HG02588 (cell line): ENCODE results near the gene ITGAV.

Experiments
- ATAC-seq: cut with Tn5 transposase; IDR thresholded peaks from one replicate; pipeline ENCODE4 v1.9.1; 2021; ENCODE audit warnings: mild to moderate bottlenecking, moderate library complexity; ENCODE audit not compliant: unreplicated experiment

ITGAV gene

GRCh38 chr2:186611526-186611925 lies 21.7 kb downstream of the ITGAV start:
- no peak for ATAC-seq

GRCh38 chr2:186612026-186612425 lies 22.2 kb downstream of the ITGAV start:
- no peak for ATAC-seq

DNA sequence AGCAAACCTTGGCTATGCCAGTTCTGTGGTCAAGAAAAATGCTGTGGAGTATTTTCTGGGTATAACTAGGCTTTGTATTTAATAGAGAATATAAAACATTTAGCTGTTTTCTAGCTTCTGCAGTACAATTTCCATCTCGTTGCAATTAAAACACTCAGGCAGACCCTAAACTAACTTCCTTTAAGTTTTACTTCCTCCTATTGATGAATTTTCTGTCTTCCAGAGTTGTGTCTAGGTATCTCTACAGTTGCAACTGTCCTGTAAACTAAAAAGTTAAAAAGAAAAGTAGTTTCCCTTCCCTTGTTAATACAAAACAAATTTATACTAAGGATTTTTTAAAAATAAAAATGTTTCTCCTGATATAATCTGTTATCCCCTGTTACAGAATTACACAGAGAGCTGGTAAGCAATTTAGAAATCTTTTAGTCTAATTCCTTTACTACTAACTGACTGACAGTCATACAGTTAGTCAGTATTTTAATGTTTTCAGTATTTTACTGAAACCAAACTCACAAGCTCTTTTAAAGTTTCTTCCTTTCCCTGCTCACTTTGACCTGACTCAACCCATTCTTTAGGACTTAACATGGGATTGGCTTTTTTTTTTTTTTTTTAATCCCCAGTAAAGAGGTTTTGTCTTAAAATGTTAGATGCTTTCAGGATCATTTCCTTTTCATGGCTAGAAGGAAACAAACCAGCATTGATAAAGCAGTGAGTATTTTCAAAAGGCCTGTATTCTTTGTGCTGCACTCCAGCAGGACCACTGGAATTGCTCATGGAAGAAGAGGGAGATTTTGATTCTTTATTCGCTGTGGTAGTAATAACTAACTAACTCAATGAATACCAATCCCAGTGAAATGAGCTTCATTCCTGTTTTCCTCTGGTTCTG lies 22.9 kb downstream of the ITGAV start:
- no peak for ATAC-seq

DNA sequence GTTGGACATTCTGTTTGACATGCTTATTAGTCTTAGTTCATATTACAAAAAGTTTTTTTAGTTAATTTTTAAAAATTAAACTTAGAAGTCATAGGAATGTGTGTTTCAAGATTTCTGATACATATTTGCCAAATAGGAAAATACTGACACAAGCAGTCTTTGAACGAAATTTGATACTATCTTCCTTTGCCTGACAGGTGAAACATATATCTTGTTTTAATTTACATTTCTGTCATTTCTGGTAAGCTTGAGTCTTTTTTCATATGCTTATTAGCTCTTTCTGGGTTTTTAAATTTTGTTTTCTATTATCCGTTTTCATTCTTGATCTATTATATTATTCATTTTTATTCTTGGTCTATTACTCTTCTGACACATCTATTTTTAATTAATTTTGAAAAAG lies 24.5 kb downstream of the ITGAV start:
- ATAC-seq, result no peak

- ATAC-seq, result no peak
These were observed 27.3 kb downstream of the ITGAV start for GRCh38 chr2:186617148-186617547.

DNA sequence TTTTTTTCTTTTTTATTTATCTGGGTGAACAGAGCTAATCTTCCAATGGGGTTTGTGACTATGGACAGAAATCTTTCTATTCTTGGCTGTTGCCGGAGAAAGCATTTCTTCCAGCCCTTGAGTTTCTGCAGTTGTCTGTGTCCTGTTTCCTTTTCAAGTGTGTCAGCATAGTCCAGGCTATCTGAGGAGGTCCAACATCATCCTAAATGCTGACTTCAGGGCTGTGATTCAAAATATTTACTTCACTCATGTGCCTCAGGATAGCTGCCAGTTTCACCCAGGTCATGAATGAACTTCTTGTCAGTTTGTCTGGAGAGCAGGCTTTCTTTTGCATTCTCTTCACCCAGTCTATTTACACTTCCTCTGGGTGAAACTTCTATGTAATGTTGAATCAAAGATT lies 27.9 kb downstream of the ITGAV start:
- no peak for ATAC-seq

DNA sequence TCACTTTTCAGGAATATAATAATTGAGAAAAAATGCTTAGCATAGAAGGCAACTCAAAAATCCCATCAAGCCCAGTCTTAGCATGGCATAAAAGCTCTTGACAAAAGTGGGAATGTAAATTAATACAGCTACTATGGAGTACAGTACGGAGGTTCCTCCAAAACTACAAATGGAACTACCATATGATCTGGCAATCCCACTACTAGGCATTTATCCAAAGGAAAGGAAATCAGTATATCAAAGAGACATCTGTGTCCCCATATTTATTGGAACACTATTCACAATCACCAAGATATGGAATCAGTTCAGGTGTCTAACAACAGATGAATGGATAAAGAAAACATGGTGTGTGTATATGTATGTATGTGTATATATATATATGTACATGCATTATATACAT lies 28.8 kb downstream of the ITGAV start:
- ATAC-seq, result no peak

DNA sequence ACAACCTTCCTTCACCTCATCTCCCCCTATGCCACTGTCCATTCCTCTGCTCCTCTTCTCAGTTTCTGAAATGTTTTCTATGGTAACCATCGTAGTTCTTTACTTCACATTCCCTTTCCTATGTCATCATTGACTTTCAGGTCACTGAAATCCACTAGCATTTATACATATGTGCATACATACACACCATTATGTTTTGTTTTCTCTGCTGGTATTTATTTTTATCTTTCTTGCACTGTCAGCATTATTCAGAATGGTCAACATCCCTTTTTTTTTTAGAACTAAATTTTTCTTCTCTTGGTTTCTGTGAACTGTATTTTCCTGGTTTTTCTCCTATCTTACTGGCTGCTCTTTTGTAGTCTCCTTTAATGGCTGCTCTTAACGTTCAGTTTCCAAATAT lies 33.2 kb downstream of the ITGAV start:
- no peak for ATAC-seq

- no peak for ATAC-seq
These were observed 34.4 kb downstream of the ITGAV start for GRCh38 chr2:186624276-186624675.

DNA sequence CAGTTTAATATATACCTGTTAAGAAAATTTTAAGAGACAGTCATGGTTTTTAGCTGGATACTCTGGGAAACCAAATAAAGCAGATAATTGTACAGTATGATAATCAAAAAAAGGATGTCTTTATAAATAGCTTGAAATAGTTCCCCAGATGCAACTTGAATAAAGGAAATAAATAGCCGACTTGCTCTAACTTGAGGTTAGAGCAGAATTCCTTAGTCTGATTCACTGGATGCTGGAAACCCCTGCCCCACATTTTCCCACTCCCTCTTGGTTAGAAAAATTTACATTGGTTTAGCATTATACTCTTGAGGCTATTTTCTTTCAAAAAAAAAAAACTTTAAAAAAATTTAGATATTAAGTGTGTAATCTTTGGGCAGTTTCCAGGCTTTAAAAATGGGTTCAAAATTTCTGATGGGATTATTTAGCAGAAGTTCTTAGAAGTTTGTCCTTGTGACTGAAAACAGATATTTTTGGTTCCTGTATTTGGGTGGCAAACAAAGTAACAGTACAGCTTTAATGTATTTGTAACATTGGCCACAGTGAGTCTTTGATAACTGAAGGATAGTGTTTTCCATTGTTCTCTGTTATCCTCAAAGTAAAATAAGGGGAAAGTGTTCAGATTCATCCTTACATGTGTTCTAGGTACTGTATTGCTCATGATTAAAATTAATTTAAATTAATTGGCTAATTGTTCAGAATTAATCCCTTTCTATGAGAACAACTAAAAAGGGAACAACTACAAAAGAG lies 39.6 kb downstream of the ITGAV start:
- ATAC-seq, result no peak

DNA sequence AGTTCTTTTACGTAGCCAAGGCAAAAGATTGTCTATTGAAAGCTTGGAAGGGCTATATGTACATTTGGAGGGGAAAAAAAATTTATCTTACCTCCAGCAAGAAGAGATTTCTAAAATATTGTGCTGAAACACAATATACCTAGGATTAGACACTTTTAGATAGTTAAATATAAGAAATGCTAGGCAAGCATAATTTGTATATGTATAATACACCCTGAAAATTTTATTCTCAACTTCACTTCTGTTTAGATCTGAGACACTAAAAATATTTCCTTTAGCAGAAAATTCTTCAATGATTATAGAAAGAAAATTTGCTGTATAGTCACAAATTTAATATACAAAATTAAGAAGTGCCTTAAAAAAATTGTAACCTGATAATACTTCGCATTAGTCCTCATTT lies 42.6 kb downstream of the ITGAV start:
- no peak for ATAC-seq

DNA sequence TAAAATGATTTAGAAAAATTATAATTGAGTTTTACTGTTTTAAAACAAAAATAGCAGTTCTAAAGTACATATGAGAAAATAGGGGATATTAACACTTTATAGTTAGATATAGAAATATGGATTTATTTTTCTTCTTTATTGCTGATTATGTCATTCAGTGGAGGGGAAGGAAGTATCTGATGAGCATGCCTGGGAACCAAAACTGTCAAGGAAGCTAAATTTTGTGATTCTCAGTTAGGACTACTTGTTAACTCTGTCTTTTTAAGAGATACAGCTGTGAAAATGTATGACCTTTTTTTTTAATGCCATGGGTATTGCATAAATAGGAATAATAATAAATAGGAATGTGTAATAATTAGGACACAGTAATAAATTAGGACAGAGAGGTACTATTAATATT lies 44.8 kb downstream of the ITGAV start:
- ATAC-seq, result no peak

DNA sequence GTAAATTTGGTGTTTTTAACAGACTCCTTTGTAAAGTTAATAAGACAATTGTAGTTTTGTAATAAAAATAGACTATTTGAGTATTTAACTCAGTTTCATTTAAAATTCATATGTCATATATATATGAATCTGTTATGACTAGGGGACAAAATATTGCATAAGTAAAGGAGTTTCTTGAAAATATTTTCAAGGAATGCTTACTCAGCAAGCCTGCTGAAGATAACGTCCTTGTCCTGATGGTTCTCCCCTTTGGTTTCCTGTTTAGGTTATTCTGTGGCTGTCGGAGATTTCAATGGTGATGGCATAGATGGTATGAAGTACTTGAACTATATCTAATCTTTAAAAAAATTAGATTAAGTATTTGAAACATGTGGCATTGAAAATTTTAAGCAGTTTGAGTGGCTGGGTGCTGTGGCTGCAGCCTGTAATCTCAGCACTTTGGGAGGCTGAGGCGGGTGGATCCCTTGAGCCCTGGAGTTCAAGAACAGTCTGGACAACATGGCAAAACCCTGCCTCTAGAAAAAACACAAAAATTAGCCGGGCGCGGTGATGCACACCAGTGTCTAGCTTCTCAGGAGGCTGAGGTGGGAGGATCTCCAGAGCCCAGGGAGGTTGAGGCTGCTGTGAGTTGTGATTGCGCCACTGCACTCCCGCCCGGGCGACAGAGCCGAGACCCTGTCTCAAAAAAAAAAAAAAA lies 47.1 kb downstream of the ITGAV start:
- no peak for ATAC-seq

DNA sequence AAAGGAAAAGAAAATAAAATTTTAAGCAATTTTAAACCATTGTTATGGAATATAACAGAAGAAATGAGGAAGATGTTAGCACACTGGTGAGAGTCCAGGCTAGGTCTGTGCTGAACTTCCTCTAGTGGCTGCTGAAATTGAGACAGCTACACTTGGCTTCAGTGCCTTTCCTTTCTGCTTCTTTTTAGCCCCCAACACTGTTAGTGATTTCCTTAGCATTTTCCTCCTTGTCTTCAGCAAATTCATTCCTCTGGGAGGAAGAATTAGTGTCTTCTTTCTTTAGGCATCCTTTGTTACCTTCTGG lies 47.6 kb downstream of the ITGAV start:
- no peak for ATAC-seq

GRCh38 chr2:186639939-186640338 lies 50.1 kb downstream of the ITGAV start:
- ATAC-seq, result peak; percentile 65

DNA sequence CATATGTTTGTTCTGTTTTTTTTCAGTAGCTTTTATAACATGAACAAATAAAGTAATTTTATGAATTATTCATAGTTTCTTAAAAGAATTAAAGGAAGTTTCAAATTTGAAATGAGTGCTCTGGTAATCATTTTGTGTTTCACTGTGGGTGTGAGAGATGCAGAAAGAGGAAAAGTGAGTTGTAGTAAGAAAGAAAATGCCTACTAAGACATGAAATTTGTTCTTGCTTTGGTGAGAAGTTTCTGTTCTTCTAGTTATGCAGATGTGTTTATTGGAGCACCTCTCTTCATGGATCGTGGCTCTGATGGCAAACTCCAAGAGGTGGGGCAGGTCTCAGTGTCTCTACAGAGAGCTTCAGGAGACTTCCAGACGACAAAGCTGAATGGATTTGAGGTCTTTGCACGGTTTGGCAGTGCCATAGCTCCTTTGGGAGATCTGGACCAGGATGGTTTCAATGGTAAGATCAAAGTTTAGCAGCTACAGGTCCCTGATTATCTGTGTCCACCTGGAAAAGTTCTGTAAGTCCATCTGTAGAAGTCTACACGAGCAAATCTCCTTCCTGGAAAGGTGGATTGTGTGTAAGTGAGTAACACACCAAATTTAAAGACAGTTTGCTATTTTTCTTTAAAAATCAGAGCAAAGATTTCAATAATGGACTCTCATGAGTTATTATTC lies 51.4 kb downstream of the ITGAV start:
- peak; percentile 16 for ATAC-seq

- ATAC-seq, result peak; percentile 77
These were observed 52.0 kb downstream of the ITGAV start for GRCh38 chr2:186641807-186642321.

DNA sequence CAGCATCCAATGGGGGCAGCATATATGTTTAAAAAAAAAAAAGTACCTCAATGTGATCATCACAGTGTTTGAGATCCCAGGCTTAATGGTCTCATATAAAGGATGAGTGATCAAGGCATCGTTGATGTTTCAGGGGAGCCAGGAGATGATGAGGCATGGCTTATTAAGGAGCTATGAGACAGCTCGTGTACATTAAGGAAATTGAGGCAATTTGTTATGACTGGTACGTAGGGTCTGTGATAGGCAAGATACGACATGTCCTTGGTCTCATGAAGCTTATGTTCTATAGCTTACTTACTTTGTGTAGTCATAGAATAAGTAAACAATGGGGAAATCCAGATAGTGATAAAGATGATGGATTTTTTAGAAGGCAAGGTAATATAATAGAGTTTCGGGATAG lies 54.9 kb downstream of the ITGAV start:
- ATAC-seq, result no peak

DNA sequence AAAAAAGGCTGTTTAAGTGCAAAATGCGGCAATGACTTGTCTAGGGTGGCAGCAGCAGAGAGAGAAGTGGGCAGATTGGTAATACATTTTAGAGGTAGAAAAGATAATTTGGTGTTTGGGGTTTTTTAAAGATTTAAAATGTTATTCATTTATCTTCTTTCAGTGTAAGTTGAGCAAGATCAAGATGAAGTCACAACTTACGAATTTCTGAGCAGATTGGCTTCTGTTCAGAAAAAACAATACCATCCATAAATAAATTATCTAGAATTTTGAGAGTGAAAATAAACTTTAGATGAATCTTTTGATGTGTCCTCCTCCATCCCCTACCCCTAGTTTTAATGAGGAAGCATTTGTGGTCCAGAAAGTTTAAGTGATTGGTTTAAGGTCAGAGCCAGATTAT lies 56.1 kb downstream of the ITGAV start:
- no peak for ATAC-seq

- no peak for ATAC-seq
These were observed 58.3 kb downstream of the ITGAV start for GRCh38 chr2:186648130-186648529.

DNA sequence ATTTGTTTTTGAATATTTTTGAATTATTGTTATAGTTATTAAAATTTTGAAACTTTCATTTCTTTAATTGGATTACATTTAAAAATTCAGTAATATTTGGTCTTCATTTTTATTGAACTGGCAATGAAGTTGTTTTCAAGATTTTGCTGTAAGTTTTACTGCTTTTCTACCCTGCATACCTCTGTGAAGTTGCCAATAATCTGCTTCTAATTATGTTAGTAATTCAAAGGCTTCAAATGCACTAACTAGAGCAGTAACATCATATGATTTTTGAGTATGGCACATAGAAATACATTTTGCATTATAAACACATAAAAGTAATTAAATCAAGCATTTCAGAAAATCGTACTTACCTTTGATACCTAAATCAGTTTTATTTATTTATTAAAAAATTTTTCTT lies 63.7 kb downstream of the ITGAV start:
- ATAC-seq, result no peak
